Effector memory CD4-positive, alpha-beta T cell (primary cell): Measurements from ENCODE around the gene UBA3.
A peak's percentile ranks its signal among the peaks of the same experiment; 100 is the strongest.

Source experiments
- DNase-seq, 3 donors: peaks; one replicate each; pipeline ENCODE4 v3.0.0-alpha.2; 2020
- H3K27ac ChIP-seq: 2 replicates; pipeline ENCODE4 v1.7.0; 2013; ENCODE audit warnings: mild to moderate bottlenecking, low read length, moderate library complexity; ENCODE audit not compliant: insufficient read depth, poor library complexity, severe bottlenecking
- H3K27me3 ChIP-seq: replicated peaks from 2 replicates; pipeline ENCODE4 v1.7.0; 2013; ENCODE audit warnings: mild to moderate bottlenecking, low read length; ENCODE audit not compliant: insufficient read depth, control insufficient read depth, poor library complexity, severe bottlenecking
- H3K36me3 ChIP-seq: 2 replicates; pipeline ENCODE4 v1.7.0; 2013; ENCODE audit warnings: mild to moderate bottlenecking, low read length, moderate library complexity; ENCODE audit not compliant: control insufficient read depth, insufficient read depth
- H3K4me1 ChIP-seq: 2 replicates; pipeline ENCODE4 v1.7.0; 2013; ENCODE audit warnings: low read length, mild to moderate bottlenecking; ENCODE audit not compliant: control insufficient read depth, insufficient read depth, poor library complexity, severe bottlenecking
- H3K4me3 ChIP-seq: 2 replicates; pipeline ENCODE4 v1.7.0; 2013; ENCODE audit warnings: low read length, low read depth, mild to moderate bottlenecking; ENCODE audit not compliant: insufficient read depth, poor library complexity, severe bottlenecking
- H3K9me3 ChIP-seq: 2 replicates; pipeline ENCODE4 v1.7.0; 2013; ENCODE audit warnings: mild to moderate bottlenecking, low read length, moderate library complexity; ENCODE audit not compliant: control insufficient read depth

Gene UBA3

GRCh38 chr3:69016102-69016501 is 64.1 kb downstream of the UBA3 start:
- no peaks in the 10 kb centered on the region for H3K27me3 ChIP-seq
- no peaks in the 10 kb centered on the region for H3K36me3 ChIP-seq
- no peak overlapping the region for H3K4me3 ChIP-seq
- H3K27ac ChIP-seq: no peak overlapping the region
- H3K4me1 ChIP-seq: peaks cover 8% of the 10 kb centered on the region
- H3K9me3 ChIP-seq: no peaks in the 10 kb centered on the region
- DNase-seq: no peak

- Histone ChIP-seq H3K4me1 (peaks cover 8% of the 10 kb centered on the region), H3K36me3 (peaks cover 1% of the 10 kb centered on the region), H3K4me3 (peak overlapping the region; percentile 88), H3K27me3 (no peaks in the 10 kb centered on the region), H3K9me3 (no peaks in the 10 kb centered on the region), H3K27ac (peak overlapping the region; percentile 61)
- no peak for DNase-seq
These were observed 66.1 kb downstream of the UBA3 start for GRCh38 chr3:69014022-69014580.

- peak within 1 kb of the TSS; percentile 61 for H3K27ac ChIP-seq
- DNase-seq: peak; percentile 68 to 76 (median 72)
These were observed 66.7 kb downstream of the UBA3 start, which contains the start of gene EOGT for GRCh38 chr3:69013253-69014021. Gene EOGT (minus strand): TSS chr3:69013684. CDS start chr3:69009846, 3,838 bp downstream.

GRCh38 chr3:69012800-69013252 is 67.3 kb downstream of the UBA3 start:
- no peak for DNase-seq

More at GRCh38 chr3:69013253-69014021, 66.7 kb downstream of the UBA3 start, which contains the start of gene EOGT:
- Histone ChIP-seq H3K27me3 (no peaks in the 10 kb centered on the region), H3K4me3 (peak within 1 kb of the TSS; percentile 88), H3K9me3 (no peaks in the 10 kb centered on the region), H3K36me3 (peaks cover 6% of the 10 kb centered on the region), H3K4me1 (peaks cover 8% of the 10 kb centered on the region)

GRCh38 chr3:69012100-69012799 is 67.9 kb downstream of the UBA3 start:
- Histone ChIP-seq H3K4me3 (peak overlapping the region; percentile 88), H3K4me1 (peaks cover 8% of the 10 kb centered on the region), H3K9me3 (no peaks in the 10 kb centered on the region), H3K27ac (peak overlapping the region; percentile 61), H3K36me3 (peaks cover 6% of the 10 kb centered on the region), H3K27me3 (no peaks in the 10 kb centered on the region)
- no peak for DNase-seq

More at GRCh38 chr3:69012800-69013252, 67.3 kb downstream of the UBA3 start:
- peaks cover 8% of the 10 kb centered on the region for H3K4me1 ChIP-seq
- no peaks in the 10 kb centered on the region for H3K27me3 ChIP-seq
- H3K36me3 ChIP-seq: peaks cover 6% of the 10 kb centered on the region
- H3K27ac ChIP-seq: peak overlapping the region; percentile 61
- H3K9me3 ChIP-seq: no peaks in the 10 kb centered on the region
- peak overlapping the region; percentile 88 for H3K4me3 ChIP-seq

- H3K9me3 ChIP-seq: no peaks in the 10 kb centered on the region
- H3K4me3 ChIP-seq: no peak overlapping the region
- peaks cover 10% of the 10 kb centered on the region for H3K36me3 ChIP-seq
- H3K27me3 ChIP-seq: no peaks in the 10 kb centered on the region
- no peak overlapping the region for H3K27ac ChIP-seq
- H3K4me1 ChIP-seq: peaks cover 8% of the 10 kb centered on the region
- no peak for DNase-seq
These were observed 69.0 kb downstream of the UBA3 start for GRCh38 chr3:69011096-69011730.

GRCh38 chr3:69009559-69010410 is 70.4 kb downstream of the UBA3 start:
- Histone ChIP-seq H3K4me1 (peaks cover 8% of the 10 kb centered on the region), H3K27me3 (no peaks in the 10 kb centered on the region), H3K4me3 (no peak overlapping the region), H3K9me3 (no peaks in the 10 kb centered on the region), H3K27ac (no peak overlapping the region), H3K36me3 (peaks cover 15% of the 10 kb centered on the region)
- no peak for DNase-seq

GRCh38 chr3:69008980-69009379 is 71.2 kb downstream of the UBA3 start:
- H3K9me3 ChIP-seq: no peaks in the 10 kb centered on the region
- no peak overlapping the region for H3K27ac ChIP-seq
- no peaks in the 10 kb centered on the region for H3K27me3 ChIP-seq
- H3K36me3 ChIP-seq: peaks cover 18% of the 10 kb centered on the region
- H3K4me1 ChIP-seq: peaks cover 5% of the 10 kb centered on the region
- no peak for DNase-seq
- no peak overlapping the region for H3K4me3 ChIP-seq
